Calu3 (cell line): Measurements from ENCODE around the gene HIF1AN. TPM values are rescaled to one million over a fixed set of nuclear protein-coding genes. Genes with fewer than 3 reads are reported as not detected.

Source experiments
- BruUV-seq: library from RNA; stranded (reverse); fragments of 400-500 nt; replicated peaks from 2 replicates; lab custom pipeline; 2021; lab: Mats Ljungman, UMichigan
- CTCF ChIA-PET: fragments of 300-600 bp; sonication (Branson Sonifier 250); formaldehyde crosslinking; loops from one replicate; lab custom pipeline; 2022; ENCODE audit warnings: antibody characterized with exemption; lab: Charles Lee
- DNase-seq: peaks from one replicate; pipeline ENCODE4 v3.0.0; 2022
- H3K27ac Mint-ChIP-seq: one replicate; pipeline ENCODE4 v1.8.0; 2022; ENCODE audit warnings: mixed read lengths; ENCODE audit not compliant: unreplicated experiment
- H3K27me3 Mint-ChIP-seq: one replicate; pipeline ENCODE4 v1.8.0; 2022; ENCODE audit warnings: mixed read lengths; ENCODE audit not compliant: unreplicated experiment
- H3K36me3 Mint-ChIP-seq: one replicate; pipeline ENCODE4 v1.8.0; 2022; ENCODE audit warnings: mild to moderate bottlenecking, moderate library complexity, mixed read lengths; ENCODE audit not compliant: insufficient read depth, unreplicated experiment
- H3K4me1 Mint-ChIP-seq: one replicate; pipeline ENCODE4 v1.8.0; 2022; ENCODE audit warnings: mild to moderate bottlenecking, low read depth, mixed read lengths; ENCODE audit not compliant: unreplicated experiment
- H3K4me3 Mint-ChIP-seq: one replicate; pipeline ENCODE4 v1.8.0; 2022; ENCODE audit warnings: mild to moderate bottlenecking, low read depth, moderate library complexity, mixed read lengths; ENCODE audit not compliant: unreplicated experiment
- H3K9me3 Mint-ChIP-seq: one replicate; pipeline ENCODE4 v1.8.0; 2022; ENCODE audit warnings: low read depth, mixed read lengths; ENCODE audit not compliant: unreplicated experiment
- intact Hi-C: fragments of 100-400 bp; cut with micrococcal nuclease; formaldehyde crosslinking; loops from one replicate; pipeline ENCODE4 v1.10.0; 2022; ENCODE audit not compliant: unreplicated experiment
- total RNA-seq: library from RNA; stranded (reverse); gene quantifications from 2 replicates; pipeline ENCODE4 v1.2.3, GENCODE V29; 2022
- TF ChIP-seq, protein P1 (sequence below): fragments of 200-600 bp; IDR thresholded peaks from one replicate; pipeline ENCODE4 v1.8.0; 2022; ENCODE audit warnings: antibody characterized with exemption; ENCODE audit not compliant: unreplicated experiment

HIF1AN gene
- total RNA-seq, 1 experiment from 2014 or later = 36.3 TPM

DNA sequence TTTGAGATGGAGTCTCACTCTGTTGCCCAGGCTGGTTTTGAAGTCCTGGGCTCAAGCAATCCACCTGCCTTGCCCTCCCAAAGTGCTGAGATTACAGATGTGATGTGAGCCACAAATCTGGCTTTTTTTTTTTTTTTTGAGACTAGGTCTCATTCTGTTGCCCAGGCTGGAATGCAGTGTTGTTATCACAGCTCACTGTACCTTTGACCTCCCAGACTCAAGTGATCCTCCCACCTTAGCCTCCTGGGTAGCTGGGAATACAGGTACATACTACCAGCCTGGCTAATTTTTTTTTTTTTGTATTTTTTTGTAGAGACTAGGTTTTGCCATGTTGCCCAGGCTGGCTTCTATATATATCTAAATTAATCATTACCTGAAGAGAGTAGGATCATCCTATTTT, 62.4 kb downstream of the HIF1AN start:
- Mint-ChIP-seq H3K27ac (no peak overlapping the region), H3K4me3 (no peak overlapping the region), H3K27me3 (peaks cover 51% of the 10 kb centered on the region), H3K9me3 (no peaks in the 10 kb centered on the region), H3K4me1 (no peaks in the 10 kb centered on the region), H3K36me3 (no peaks in the 10 kb centered on the region)
- intact Hi-C loops = no loop called here
- BruUV-seq = no TSS peak
- no peak for DNase-seq
- CTCF ChIA-PET = no interaction called here
- TF ChIP-seq, protein P1, sequence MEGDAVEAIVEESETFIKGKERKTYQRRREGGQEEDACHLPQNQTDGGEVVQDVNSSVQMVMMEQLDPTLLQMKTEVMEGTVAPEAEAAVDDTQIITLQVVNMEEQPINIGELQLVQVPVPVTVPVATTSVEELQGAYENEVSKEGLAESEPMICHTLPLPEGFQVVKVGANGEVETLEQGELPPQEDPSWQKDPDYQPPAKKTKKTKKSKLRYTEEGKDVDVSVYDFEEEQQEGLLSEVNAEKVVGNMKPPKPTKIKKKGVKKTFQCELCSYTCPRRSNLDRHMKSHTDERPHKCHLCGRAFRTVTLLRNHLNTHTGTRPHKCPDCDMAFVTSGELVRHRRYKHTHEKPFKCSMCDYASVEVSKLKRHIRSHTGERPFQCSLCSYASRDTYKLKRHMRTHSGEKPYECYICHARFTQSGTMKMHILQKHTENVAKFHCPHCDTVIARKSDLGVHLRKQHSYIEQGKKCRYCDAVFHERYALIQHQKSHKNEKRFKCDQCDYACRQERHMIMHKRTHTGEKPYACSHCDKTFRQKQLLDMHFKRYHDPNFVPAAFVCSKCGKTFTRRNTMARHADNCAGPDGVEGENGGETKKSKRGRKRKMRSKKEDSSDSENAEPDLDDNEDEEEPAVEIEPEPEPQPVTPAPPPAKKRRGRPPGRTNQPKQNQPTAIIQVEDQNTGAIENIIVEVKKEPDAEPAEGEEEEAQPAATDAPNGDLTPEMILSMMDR = no peak

DNA sequence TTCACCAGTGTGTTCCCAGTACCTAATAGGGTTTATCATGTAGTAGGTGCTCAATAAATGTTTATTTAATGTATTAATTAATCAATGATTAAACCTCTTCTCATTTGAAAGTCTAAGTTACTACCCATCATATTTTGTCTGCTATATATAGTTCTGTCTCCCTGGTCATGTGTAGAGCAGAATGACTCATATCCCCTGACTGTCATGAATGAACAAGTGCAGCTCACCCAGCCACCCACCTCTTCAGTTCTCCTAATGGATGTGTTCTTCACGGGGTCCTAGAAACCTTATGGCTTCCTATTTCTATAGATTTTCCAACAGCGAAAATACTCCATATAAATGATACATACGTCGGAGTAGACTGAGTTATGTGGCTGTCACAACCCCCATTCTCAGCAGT, 64.5 kb downstream of the HIF1AN start:
- peaks cover 63% of the 10 kb centered on the region for H3K27me3 Mint-ChIP-seq
- CTCF ChIA-PET = no interaction called here
- TF ChIP-seq, protein P1 = no peak
- no peaks in the 10 kb centered on the region for H3K36me3 Mint-ChIP-seq
- intact Hi-C loops = no loop called here
- H3K27ac Mint-ChIP-seq = no peak overlapping the region
- DNase-seq = no peak
- H3K4me3 Mint-ChIP-seq = no peak overlapping the region
- H3K4me1 Mint-ChIP-seq = no peaks in the 10 kb centered on the region
- BruUV-seq = no TSS peak
- H3K9me3 Mint-ChIP-seq = no peaks in the 10 kb centered on the region

DNA sequence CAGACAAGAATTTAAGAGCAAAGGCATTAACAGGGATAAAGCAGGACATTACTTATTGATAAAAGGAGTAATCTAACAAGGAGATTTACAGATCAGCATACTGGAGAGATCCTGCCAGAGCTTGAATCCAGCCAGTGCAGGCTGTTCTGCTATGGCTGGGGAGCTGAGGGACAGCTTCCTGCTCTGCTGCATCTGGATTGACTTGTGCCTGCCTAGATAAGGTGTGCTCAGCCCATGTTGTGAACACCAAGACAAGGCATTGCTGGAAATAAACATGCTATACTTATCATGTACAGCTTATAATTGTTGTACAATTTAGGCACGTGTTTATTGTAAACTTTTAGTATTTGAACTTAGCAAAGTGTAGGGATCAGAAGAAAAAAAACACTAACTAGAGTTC, 71.7 kb downstream of the HIF1AN start:
- no TSS peak for BruUV-seq
- no peak for DNase-seq
- H3K27ac Mint-ChIP-seq = no peak overlapping the region
- H3K9me3 Mint-ChIP-seq = no peaks in the 10 kb centered on the region
- peaks cover 75% of the 10 kb centered on the region for H3K27me3 Mint-ChIP-seq
- no peaks in the 10 kb centered on the region for H3K36me3 Mint-ChIP-seq
- CTCF ChIA-PET = interaction anchor here (0.7 kb wide), 1 partner anchor 21 kb away, joined by 3 read pairs; no protein-coding TSS in a partner anchor
- TF ChIP-seq, protein P1 = no peak
- no peak overlapping the region for H3K4me3 Mint-ChIP-seq
- H3K4me1 Mint-ChIP-seq = no peaks in the 10 kb centered on the region
- intact Hi-C loops = no loop called here

Other genes starting within 250 kb of the HIF1AN start
- gene BLOC1S2, start 249.3 kb upstream of the HIF1AN start, total RNA-seq = 19.4 TPM in 2 replicates
- not detected in 2 replicates for gene PKD2L1, start 205.7 kb upstream of the HIF1AN start, total RNA-seq
- 173 and 225 TPM in 2 replicates for gene SCD, start 188.7 kb upstream of the HIF1AN start, total RNA-seq
- gene WNT8B, start 72.9 kb upstream of the HIF1AN start, total RNA-seq = 0.17 TPM in 1 of 2 replicates, not detected in the other
- gene SEC31B, start 16.1 kb upstream of the HIF1AN start, total RNA-seq = 6.5 and 6.7 TPM in 2 replicates
- gene NDUFB8, start 6.1 kb upstream of the HIF1AN start, total RNA-seq = 123 and 128 TPM in 2 replicates
- not detected in 2 replicates for gene PAX2, start 209.6 kb downstream of the HIF1AN start, total RNA-seq